ENCODE results near the gene ERMARD.

Gene ERMARD

GRCh38 chr6:169783971-169784820, 32.8 kb downstream of the ERMARD start:
- TF ChIP-seq GATA3 (IDR thresholded peaks at IDR 0.05; ENCODE audit: low read depth, low read length): no peak
- no peak for TF ChIP-seq GATA2 (IDR thresholded peaks at IDR 0.05; ENCODE audit: low read depth, low read length)

DNA sequence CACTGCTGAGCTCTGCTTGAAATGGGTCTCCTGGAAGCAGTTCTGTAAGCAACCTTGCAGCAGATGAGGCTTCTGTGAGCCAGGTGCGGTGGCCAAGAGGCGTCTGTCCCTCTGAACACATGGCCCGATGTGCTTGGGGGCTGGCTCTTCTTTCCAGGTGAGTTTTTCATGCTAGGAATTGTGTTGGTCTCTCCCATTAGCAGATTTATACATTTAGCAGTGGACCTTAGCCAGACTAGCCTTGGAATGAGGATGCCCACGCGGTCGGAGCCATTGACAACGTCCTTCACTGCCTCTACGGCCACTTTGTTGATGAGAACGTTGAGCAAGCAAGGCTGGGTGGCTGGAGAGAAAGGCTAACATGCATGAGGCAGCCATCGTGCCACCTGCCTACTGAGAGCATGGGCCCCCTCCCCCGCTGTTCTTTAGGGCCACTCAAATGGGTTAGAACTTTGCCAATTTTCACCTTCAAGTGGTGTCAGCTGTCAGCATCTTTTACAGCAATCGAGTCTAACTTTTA, 33.5 kb downstream of the ERMARD start:
- TF ChIP-seq GATA3 (IDR thresholded peaks at IDR 0.05; ENCODE audit: low read depth, low read length) (no peak), GATA2 (IDR thresholded peaks at IDR 0.05; ENCODE audit: low read depth, low read length) (no peak)

GRCh38 chr6:169785566-169785965, 34.1 kb downstream of the ERMARD start:
- TF ChIP-seq GATA2 (IDR thresholded peaks at IDR 0.05; ENCODE audit: low read depth, low read length) (no peak), GATA3 (IDR thresholded peaks at IDR 0.05; ENCODE audit: low read depth, low read length) (no peak)

GRCh38 chr6:169786349-169786748, 34.9 kb downstream of the ERMARD start:
- TF ChIP-seq GATA2 (IDR thresholded peaks at IDR 0.05; ENCODE audit: low read depth, low read length) (no peak), GATA3 (IDR thresholded peaks at IDR 0.05; ENCODE audit: low read depth, low read length) (no peak)

DNA sequence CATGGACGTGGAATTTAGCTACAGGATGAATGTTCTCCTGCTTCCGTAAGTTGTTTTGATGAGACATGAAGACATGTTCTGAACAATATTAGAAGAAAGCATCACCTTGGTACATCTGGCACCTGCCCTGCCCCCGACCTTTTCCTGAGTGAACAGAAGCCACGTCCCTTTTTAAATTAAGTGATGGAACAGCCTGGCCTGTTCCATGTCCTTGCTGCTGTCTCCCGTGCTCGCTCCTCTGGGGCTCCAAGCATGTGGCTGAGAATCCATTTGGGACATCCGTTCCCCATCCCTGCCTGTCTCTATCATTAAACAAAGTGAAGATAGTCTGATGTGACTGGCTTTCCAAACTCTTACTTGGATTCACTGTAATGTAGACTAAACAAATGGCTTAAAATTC, 36.4 kb downstream of the ERMARD start:
- TF ChIP-seq GATA3 (IDR thresholded peaks at IDR 0.05; ENCODE audit: low read depth, low read length) (no peak), GATA2 (IDR thresholded peaks at IDR 0.05; ENCODE audit: low read depth, low read length) (no peak)

GRCh38 chr6:169788809-169789145, 37.4 kb downstream of the ERMARD start:
- TF ChIP-seq GATA3 (IDR thresholded peaks at IDR 0.05; ENCODE audit: low read depth, low read length): no peak
- no peak for TF ChIP-seq GATA2 (IDR thresholded peaks at IDR 0.05; ENCODE audit: low read depth, low read length)

- no peak for TF ChIP-seq GATA2 (IDR thresholded peaks at IDR 0.05; ENCODE audit: low read depth, low read length)
- no peak for TF ChIP-seq GATA3 (IDR thresholded peaks at IDR 0.05; ENCODE audit: low read depth, low read length)
These were observed 37.9 kb downstream of the ERMARD start for GRCh38 chr6:169789146-169789943.

DNA sequence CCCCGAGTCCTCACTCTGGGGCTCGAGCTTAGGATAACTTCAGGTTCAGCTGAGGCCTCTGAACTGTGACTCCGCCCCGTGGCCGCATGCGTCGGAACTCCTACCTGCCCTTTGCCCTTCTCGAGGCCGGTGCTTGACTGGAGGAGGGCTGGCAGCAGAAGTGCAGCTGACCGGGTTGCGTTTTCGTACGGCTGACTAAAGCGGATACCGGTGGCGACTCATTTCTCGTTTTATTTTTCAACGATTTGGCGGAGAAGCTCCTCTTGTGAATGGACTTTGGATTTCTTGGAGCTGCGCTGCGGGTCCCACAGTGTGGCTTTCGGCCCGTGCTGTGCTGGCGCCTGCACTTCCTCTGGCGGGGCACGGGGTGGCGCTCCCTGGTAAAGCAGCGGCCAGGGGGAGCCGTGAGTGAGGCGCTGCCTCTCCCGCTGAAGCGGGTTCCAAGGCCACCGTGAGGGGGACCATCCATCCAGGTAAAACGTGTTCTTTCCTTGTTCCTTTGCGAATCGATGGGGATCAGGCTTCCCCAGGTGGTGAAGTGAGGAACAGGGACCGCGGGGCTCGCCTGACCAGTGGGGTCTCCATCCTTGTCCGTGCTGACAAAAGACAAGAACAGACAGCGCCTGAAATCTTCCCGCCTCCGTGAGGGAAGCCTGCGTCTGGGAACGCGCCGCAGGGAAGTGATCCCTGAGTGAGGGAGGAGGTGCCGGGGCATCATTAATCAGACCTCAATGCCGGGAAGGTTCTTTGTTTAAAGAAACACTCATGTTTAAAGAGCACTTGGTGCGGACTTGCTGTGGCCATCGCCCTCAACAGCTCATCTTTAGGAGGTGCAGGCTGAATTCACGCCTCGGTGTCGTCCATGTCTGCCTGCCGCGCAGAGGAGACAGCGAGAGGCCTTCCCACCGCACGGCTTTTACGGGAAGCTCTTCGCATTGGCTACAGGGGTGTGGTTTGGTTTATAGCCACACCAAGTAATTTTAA, 38.8 kb downstream of the ERMARD start:
- no peak for TF ChIP-seq GATA2 (IDR thresholded peaks at IDR 0.05; ENCODE audit: low read depth, low read length)
- TF ChIP-seq GATA3 (IDR thresholded peaks at IDR 0.05; ENCODE audit: low read depth, low read length): no peak

DNA sequence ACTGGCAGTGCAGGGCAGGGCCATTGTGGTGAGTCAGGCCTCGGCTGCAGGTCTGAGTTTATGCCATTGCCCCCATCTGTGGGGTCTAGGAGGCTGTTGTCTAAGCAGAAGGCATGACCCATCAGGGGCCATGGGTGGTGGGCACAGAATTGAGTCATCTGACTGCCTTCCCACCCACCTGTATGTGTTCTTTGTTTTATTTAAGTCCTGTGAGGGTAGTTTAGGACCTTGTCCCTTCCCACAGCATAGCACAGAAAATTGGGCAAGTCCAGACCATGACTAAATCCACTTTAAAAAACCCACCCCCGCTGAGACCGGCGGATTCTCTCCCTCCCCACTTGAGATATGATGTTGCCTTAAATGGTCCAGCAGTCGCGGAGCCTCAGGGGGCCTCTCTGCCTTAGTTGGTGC, 40.3 kb downstream of the ERMARD start:
- TF ChIP-seq GATA2 (IDR thresholded peaks at IDR 0.05; ENCODE audit: low read depth, low read length) (no peak), GATA3 (IDR thresholded peaks at IDR 0.05; ENCODE audit: low read depth, low read length) (no peak)

DNA sequence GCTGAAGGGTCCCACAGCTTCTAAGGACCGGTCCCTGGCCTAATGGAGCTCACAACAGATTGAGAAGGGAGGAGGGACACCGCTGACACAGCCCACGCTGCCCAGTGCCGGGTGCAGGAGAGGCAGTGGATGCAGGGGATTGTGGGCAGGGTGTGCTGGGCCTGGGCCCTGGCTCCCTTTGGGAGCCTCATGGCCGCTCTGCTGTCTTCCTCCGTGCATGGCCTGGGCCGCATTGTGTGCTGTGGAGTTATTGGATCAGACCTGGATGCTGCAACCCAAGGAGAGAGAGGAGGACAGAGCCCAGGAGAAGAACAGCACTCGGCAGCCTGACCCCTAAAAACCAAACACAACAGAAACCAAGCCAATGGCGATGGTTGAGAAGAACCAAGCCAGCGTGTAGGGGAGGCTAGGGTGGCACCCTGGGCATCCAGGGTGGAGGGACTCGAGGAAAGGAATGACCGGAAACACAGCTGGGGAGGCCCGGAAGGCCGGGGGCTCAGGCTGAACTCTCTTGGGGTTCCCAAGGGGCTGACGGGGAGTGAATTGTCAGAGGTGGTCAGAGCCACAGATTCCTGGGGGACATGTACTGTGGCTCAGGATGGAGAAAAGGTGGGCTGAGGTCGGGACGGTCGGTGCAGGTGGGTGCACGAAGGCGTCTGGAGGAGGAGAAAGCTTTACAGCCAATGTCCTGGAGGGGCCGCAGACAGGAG, 41.0 kb downstream of the ERMARD start:
- no peak for TF ChIP-seq GATA2 (IDR thresholded peaks at IDR 0.05; ENCODE audit: low read depth, low read length)
- no peak for TF ChIP-seq GATA3 (IDR thresholded peaks at IDR 0.05; ENCODE audit: low read depth, low read length)

DNA sequence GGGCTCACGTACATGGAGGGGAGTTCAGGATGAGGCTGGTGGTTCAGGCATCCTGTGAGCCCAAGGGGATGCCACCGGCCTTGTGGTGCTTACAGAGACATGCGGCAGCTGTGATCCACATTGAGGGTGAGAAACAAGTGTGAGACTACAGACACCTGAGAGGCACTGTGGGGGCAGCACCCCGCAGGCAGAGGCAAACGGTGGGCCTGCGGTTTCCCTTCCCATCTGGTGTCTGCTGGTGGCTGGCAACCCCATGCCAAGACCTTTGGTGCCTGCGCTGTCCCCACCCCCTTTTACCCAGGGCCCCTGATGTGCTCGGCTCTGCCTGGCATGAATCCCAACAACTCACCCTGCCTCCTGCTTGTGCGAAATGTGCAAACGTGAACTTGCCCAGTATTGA, 42.0 kb downstream of the ERMARD start:
- no peak for TF ChIP-seq GATA3 (IDR thresholded peaks at IDR 0.05; ENCODE audit: low read depth, low read length)

GRCh38 chr6:169794317-169795055, 43.1 kb downstream of the ERMARD start:
- TF ChIP-seq GATA2 (IDR thresholded peaks at IDR 0.05; ENCODE audit: low read depth, low read length): no peak
- TF ChIP-seq GATA3 (IDR thresholded peaks at IDR 0.05; ENCODE audit: low read depth, low read length): no peak
